ENCODE results near the gene SFXN5. TPM values are rescaled to one million over a fixed set of nuclear protein-coding genes. Genes with fewer than 3 reads are reported as not detected.

SFXN5 gene
- total and polyA plus RNA-seq, 11 donors, result 6.0 to 12.5 (median 8.7) TPM

DNA sequence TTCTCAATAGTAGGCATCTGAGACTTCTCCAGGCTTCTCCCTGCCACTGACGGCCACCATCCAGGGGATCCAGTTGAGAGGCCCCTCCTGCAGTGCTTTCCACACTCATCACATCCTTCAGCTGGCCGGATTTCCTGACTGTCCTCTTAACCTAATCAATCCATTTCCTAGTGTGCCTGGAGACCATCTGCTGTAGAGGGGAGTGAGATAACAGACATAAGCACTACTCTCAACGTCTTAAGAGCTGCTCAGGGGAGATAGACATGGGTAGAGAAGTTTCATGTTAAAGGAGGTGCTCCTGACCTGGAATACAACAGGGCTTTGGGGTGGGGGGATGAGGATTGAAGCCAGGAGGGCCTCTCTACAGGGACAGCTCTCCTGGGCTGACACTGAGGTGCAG lies 170.1 kb downstream of the SFXN5 start:
- no peak overlapping the region for H3K27ac ChIP-seq
- H3K4me1 ChIP-seq, result peaks cover 0 to under 1% (median 0%) of the 10 kb centered on the region in 12 donors
- peaks cover 0 to 59% (median 14%) of the 10 kb centered on the region in 9 donors for H3K27me3 ChIP-seq
- no peaks in the 10 kb centered on the region for H3K36me3 ChIP-seq
- ATAC-seq (no peak), DNase-seq (no peak)
- H3K9me3 ChIP-seq, result no peaks in the 10 kb centered on the region
- no peak overlapping the region for H3K4me3 ChIP-seq
- no peak for TF ChIP-seq POLR2A (IDR thresholded peaks at IDR 0.05)
- WGBS, 4 donors, result 39 to 57% (median 48%) methylated on average over 3 of the region's 3 CpGs
- intact Hi-C loops (cut with DNase I), result no loop called here

DNA sequence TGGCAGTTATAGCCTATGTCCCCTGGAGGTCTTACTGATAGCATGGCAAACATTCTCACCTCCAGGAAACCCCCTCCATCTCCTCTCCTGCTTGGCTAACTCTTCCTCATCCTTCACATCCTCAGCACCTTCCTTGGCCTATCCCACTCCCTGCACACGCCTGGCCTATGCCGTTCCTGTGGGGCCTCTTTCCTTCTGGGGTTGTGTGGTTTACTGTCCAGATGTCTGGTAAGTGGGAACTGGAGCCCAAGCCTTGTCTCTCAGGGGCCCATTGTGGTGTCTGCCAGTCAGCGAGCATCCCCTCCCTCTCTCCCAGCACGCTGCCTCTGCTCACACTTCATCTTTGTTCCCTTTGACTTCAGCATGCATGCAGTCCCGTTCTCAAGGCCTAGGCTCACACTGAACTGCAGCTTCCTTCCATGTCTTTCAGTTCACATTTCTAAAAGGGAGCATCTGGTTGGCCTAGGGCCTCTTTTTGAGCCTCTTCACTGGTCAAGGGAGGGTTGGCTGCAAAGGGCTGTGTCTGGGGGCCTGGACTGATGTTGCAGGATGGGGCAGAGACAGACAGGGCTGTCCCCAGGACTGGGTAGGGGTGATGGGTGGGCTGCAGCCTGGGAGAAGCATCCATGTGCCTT lies 171.2 kb downstream of the SFXN5 start:
- H3K27ac ChIP-seq, result no peak overlapping the region
- ATAC-seq (no peak), DNase-seq (no peak)
- H3K9me3 ChIP-seq, result no peaks in the 10 kb centered on the region
- intact Hi-C loops (cut with DNase I), result no loop called here
- no peaks in the 10 kb centered on the region for H3K36me3 ChIP-seq
- 82 to 88% (median 84%) methylated on average over 5 of the region's 5 CpGs for WGBS, 4 donors
- peaks cover 0 to 52% (median 6%) of the 10 kb centered on the region in 9 donors for H3K27me3 ChIP-seq
- TF ChIP-seq, protein P1, sequence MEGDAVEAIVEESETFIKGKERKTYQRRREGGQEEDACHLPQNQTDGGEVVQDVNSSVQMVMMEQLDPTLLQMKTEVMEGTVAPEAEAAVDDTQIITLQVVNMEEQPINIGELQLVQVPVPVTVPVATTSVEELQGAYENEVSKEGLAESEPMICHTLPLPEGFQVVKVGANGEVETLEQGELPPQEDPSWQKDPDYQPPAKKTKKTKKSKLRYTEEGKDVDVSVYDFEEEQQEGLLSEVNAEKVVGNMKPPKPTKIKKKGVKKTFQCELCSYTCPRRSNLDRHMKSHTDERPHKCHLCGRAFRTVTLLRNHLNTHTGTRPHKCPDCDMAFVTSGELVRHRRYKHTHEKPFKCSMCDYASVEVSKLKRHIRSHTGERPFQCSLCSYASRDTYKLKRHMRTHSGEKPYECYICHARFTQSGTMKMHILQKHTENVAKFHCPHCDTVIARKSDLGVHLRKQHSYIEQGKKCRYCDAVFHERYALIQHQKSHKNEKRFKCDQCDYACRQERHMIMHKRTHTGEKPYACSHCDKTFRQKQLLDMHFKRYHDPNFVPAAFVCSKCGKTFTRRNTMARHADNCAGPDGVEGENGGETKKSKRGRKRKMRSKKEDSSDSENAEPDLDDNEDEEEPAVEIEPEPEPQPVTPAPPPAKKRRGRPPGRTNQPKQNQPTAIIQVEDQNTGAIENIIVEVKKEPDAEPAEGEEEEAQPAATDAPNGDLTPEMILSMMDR (IDR thresholded peaks at IDR 0.05), result no peak
- TF ChIP-seq POLR2A (IDR thresholded peaks at IDR 0.05), result no peak
- peaks cover 0 to 11% (median 8%) of the 10 kb centered on the region in 12 donors for H3K4me1 ChIP-seq
- no peak overlapping the region for H3K4me3 ChIP-seq

DNA sequence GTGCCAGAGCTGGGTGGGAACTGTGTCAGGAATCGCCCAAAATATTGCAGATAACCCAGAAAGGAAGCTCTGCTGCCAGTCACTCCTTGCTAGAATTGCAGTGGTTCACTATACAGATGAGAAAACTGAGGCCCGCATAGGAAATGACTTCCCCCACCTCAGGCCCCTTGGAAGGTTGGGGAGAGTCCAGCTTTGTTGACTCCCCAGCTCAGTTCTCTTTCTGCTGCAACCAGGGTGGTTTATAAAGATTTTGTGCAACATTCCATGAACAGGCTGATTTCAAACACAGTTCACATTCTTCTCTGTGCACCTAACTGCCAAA lies 173.0 kb downstream of the SFXN5 start:
- Histone ChIP-seq H3K4me3 (no peak overlapping the region), H3K27me3 (peaks cover 0 to 53% (median 9%) of the 10 kb centered on the region in 9 donors), H3K4me1 (peaks cover 0 to 14% (median 10%) of the 10 kb centered on the region in 12 donors), H3K9me3 (no peaks in the 10 kb centered on the region), H3K36me3 (no peaks in the 10 kb centered on the region), H3K27ac (no peak overlapping the region)
- TF ChIP-seq, protein P1 (IDR thresholded peaks at IDR 0.05), result no peak
- no peak for TF ChIP-seq POLR2A (IDR thresholded peaks at IDR 0.05)
- intact Hi-C loops (cut with DNase I), result loop anchor here in 7 of 10 donors (5.0 to 10.0 kb wide), 4 partner anchors 74 to 186 kb away; no protein-coding TSS in a partner anchor
- no peak for ATAC-seq
- WGBS, 4 donors, result 75 to 85% (median 83%) methylated on average over 2 of the region's 2 CpGs
- no peak for DNase-seq

GRCh38 chr2:72897785-72898584 lies 173.5 kb downstream of the SFXN5 start:
- no peak for TF ChIP-seq POLR2A (IDR thresholded peaks at IDR 0.05)
- TF ChIP-seq, protein P1 (IDR thresholded peaks at IDR 0.05), result no peak
- Histone ChIP-seq H3K4me3 (no peak overlapping the region), H3K27ac (no peak overlapping the region), H3K9me3 (no peaks in the 10 kb centered on the region), H3K36me3 (no peaks in the 10 kb centered on the region), H3K4me1 (peaks cover 0 to 14% (median 10%) of the 10 kb centered on the region in 12 donors), H3K27me3 (peaks cover 0 to 49% (median 9%) of the 10 kb centered on the region in 9 donors)
- DNase-seq, result no peak
- intact Hi-C loops (cut with DNase I), result loop anchor here in 7 of 10 donors (5.0 to 10.0 kb wide), 4 partner anchors 74 to 187 kb away; no protein-coding TSS in a partner anchor
- no peak for ATAC-seq
- 76 to 78% (median 76%) methylated on average over 18 of the region's 18 CpGs for WGBS, 4 donors

Data from heart left ventricle (tissue), 16 donors.